GM19455 (cell line): ENCODE data around the gene C1QTNF12.
"Not testable (repeated sequence)": the region's sequence is repeated elsewhere in the genome, so short reads cannot be mapped to it uniquely, and the experiment has no call there.

Source experiments
- ATAC-seq: cut with Tn5 transposase; IDR thresholded peaks from one replicate; pipeline ENCODE4 v1.9.1; 2021; ENCODE audit not compliant: unreplicated experiment

C1QTNF12 gene

DNA sequence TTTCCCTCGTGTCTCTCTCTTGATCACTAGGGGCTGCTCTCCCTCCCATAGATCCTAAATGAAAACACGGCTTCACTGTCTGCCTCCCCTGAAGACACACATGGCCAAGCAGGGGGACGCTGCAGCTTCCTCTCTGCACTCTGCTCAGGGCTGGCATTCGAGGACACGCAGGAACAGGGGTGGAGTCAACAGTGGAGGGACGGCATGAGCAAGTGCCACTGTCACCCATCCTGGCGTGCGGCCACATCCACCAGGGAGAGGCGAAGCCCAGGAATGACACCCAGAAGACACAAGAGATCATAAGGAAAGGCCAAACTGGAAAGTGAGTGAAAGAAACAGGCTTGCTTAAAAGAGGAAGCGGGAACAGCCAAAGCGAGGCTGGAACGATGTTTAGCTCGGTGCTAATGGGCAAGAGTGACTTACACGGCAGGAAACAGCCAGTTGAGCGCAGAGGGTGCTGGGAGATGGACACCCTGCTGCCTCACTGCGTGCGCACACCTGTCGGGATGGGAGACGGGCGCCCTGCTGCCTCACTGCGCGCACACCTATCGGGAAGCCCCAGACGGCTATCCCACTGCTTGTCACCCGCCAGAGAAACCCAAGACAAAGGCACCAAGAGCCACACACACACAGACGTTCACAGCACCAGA lies 13.6 kb upstream of the C1QTNF12 start:
- no peak for ATAC-seq

DNA sequence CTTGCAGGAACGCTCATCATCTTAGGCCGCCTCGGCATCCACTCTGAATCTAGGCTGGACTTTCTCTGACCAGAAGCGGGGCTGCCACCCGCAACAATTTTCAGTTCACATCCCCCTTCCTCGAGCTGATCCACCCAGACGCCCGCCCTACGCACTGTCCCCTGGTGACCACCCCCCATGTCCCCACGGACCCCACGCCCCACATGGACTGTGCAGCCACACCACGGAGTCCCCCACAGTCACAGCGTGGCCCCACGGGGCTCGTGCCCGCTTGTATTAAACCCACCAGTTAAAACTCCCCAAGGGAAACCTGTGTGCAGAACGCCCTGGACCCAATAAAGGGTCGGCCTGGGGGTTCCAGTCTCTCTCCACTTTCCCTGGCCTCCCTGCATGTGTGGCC lies 13.0 kb upstream of the C1QTNF12 start:
- no peak for ATAC-seq

- ATAC-seq, result no peak
Measured at GRCh38 chr1:1259119-1259488, 12.6 kb upstream of the C1QTNF12 start.

- ATAC-seq, result no peak
Measured at GRCh38 chr1:1256956-1257871, 10.7 kb upstream of the C1QTNF12 start.

- ATAC-seq, result no peak
Measured at GRCh38 chr1:1255611-1256010, 9.1 kb upstream of the C1QTNF12 start.

- no peak for ATAC-seq
Measured at GRCh38 chr1:1255078-1255477, 8.6 kb upstream of the C1QTNF12 start.

DNA sequence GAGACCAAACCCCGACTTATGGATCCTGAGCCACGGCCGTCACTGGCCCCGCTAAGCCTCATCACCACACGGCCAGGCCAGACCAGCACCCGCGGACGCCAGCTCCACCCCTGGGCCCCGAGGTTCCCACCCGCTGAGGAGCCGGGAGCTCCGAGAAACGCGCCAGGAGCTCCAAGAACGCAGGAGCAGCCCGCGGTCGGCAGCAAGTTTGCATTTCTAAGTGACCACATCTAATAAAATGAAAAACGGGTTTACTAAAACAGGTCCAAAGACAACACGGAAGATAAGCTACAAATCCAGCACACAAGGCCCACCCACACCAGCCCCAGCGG lies 8.1 kb upstream of the C1QTNF12 start:
- ATAC-seq, result no peak

DNA sequence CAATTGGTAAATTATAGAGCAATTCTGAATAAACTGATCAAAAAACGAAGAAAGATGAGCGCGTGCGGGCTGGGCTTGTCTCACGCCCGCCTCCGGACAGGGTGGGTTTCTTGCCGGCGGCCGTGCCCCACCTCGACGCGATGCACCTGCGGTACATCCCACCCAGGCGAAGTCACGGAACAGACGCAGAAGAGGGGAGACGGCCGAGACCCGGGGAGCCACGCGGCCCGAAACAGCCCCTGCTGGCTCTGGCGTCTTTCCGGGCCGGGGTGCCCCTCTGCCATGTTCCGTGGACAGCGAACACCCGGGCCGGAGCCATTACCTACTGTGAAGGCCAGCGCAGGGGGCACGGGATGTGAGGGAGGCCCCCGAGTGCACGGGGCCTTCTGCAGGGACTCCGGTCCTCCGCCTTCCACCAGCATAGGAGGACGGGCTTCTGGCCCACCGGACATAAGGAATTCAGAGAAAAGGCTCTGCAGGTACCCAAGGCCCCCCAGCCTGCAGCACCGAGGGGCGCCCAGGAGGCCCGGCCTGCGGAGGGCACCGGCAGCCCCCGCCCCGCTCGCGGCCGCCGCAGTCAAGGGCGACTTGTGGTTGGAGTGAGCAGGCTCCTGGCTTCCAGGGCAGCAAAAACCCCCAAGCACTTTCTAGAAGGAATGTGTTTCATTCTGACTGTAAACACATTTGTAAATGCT lies 7.6 kb upstream of the C1QTNF12 start:
- no peak for ATAC-seq

GRCh38 chr1:1253314-1253713 lies 6.8 kb upstream of the C1QTNF12 start:
- ATAC-seq, result no peak

DNA sequence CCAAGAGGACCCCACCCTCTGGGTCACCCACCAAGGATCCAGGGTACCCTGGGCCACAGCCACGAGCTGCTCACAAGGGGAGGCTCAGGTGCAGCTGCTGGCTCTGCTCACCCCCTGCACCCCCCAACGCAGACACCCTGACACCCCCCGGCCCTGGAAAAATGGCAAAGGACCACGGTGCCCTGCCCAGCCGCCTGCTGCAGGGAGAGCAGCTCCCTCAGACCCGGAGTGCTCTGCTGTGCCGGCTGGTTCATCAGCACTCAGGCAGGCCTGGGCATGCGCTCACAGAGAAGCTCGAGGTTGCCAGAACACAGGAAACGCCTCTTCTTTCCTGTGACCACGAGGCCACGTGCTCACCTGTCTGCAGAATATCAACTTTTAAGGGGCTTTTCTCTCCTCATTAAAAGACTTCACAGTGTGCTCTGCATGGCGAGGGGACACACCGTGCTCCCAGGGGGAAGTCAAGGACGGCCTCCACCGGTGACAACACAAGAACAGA lies 4.3 kb upstream of the C1QTNF12 start:
- ATAC-seq, result no peak

GRCh38 chr1:1248009-1248913 lies 1.7 kb upstream of the C1QTNF12 start:
- ATAC-seq, result not testable (repeated sequence)

DNA sequence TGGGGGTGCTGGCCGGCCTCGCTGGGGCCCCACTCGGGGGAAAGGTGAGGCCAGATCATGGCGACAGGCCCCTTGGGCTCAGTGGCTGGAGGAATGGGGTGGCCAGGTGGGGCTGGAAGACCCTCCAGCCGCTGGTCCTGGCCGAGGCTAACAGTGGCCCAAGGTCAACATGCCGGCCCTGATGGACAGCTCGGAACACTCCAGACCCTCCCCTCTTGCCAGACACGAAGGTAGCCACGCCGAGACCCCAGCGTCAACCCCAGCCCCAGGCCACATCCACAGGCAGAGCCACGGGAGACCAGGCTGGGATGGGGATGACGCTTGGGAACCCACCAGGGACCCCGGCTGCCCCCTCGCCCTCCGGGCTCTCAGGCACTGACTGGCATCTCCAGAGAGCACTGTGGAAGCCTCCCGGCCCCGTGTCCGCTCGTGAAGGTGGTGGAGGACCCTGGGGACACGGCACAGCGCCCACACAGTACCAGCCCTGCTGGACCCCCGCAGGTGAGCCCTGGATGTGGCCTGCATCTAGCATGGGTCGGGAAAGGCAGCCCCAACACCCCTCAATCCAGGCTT lies 905 bp upstream of the C1QTNF12 start:
- no peak for ATAC-seq

- ATAC-seq, result no peak
Measured at GRCh38 chr1:1245817-1246576, 525 bp downstream of the C1QTNF12 start.

- no peak for ATAC-seq
Measured at GRCh38 chr1:1245178-1245816, 1.2 kb downstream of the C1QTNF12 start.

DNA sequence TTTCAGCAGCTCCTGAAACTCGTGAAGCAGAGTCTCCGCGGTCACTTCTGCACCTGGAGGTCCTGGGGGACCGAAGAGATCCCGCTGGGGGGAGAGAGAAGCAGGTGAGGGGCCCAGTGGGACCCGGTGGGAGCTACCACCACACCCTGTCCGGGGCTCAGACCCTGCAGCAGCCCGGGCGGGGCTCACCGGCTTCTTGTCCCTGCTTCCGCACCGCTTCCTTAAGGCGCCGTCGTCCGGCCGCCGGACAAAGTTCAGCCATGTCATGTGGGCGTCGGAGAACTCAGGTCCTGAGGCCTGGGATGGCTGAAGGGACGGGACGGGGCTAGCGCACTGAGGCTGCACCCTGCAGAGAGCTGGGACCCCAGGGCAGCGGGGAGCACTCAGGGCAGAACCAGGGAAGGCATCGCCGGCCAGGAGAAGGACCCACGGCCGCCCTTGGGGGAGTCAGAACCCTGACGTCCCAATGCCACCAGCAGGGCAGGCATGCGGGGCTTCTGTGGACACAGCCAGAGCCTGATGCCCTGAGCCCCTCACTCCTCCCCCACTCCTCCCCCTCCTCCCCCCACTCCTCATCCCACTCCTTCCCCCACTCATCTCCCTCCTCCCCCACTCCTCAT lies 2.2 kb downstream of the C1QTNF12 start:
- no peak for ATAC-seq

DNA sequence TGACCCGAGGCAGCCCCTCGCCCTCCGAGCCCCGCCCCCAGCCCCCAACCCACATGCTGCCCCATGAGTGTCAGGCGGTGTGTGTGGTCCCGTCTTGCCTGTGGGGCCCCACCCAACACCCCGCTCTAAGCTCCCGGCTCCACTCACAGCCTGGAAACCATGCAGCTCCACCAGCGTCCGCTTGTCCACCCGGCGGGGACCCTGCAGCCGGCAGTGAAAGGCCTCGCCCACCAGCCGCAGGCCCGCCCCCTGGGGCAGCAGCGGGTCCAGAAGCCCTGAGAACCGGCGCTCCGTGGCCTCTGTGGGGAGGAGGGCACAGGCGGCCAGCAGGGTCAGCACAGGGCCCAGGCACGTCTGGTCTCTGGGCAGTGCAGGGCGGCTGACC lies 2.7 kb downstream of the C1QTNF12 start:
- no peak for ATAC-seq

DNA sequence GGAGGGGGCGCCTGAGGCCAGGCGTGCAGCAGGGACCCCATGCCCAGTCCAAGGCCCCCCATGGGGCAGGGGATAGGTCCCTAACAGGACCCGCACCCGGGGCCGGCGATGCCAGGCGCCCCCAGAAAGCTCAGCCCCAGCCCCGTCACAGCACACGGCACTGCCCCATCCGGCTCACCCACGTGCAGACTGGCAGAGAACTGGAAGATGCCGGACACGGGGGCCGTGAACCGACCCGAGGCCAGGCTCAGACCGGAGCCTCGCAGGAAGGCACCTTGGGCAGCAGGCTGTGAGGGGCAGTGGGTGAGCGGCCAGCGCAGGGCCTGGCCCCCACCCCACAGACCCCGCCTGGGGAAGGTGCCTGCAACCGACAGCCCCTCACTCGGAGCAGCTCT lies 3.3 kb downstream of the C1QTNF12 start:
- no peak for ATAC-seq

- no peak for ATAC-seq
Measured at GRCh38 chr1:1242461-1243265, 3.9 kb downstream of the C1QTNF12 start.
